HCEC 1CT (cell line): ENCODE measurements around the gene RCBTB1.
A peak's percentile ranks its signal among the peaks of the same experiment; 100 is the strongest.
"Not testable (repeated sequence)": the region's sequence is repeated elsewhere in the genome, so short reads cannot be mapped to it uniquely, and the experiment has no call there.

Source experiments
- DNase-seq: peaks from one replicate; pipeline ENCODE4 v3.0.0-alpha.2; 2017

Gene RCBTB1

GRCh38 chr13:49602615-49603014, 17.3 kb upstream of the RCBTB1 start:
- DNase-seq, result not testable (repeated sequence)

DNA sequence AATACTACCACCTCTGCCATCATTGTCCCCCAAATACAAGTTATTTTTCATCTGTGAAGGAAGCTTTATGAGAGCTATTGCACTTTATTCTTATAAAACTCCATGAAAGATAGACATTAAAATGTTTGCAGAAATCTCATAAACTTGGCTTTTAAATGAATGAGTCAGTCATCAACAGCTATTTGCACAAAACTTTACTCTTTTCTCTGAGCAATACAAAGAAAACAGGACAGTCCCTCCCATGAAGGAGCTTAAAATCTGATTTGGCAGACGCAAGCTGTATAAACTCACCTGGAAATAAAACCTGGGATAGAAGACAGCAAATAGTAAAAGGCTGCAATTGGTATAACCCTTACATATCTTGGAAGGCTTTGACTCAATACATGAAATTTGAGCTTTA, 16.6 kb upstream of the RCBTB1 start:
- DNase-seq, result no peak

- no peak for DNase-seq
These were observed 11.8 kb upstream of the RCBTB1 start for GRCh38 chr13:49597043-49597641.

GRCh38 chr13:49596221-49596620, 10.9 kb upstream of the RCBTB1 start:
- no peak for DNase-seq

DNA sequence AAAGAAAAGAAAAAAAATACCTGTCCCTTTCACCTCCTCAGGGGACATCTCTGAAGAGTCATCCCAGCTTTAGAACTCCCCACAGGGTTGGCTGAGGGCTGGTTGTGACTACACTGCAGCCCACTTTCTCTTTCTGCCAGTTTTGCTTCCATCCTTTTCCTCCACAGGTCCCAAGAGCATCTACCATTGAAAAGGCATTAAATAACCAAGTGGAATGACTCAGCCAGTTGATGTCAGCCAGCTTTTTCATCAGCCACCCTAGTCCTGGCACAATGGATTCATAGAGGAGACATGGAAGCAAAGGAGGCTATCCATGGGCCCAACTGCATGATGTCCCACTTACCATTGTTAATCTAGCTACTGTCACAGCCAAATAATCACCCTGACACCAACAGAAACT, 9.2 kb upstream of the RCBTB1 start:
- DNase-seq, result no peak

DNA sequence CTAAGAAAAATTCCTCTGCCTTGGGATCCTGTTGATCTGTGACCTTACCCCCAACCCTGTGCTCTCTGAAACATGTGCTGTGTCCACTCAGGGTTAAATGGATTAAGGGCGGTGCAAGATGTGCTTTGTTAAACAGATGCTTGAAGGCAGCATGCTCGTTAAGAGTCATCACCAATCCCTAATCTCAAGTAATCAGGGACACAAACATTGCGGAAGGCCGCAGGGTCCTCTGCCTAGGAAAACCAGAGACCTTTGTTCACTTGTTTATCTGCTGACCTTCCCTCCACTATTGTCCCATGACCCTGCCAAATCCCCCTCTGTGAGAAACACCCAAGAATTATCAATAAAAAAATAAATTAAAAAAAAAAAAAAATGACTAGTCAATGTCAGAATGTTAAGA, 8.5 kb upstream of the RCBTB1 start:
- DNase-seq, result not testable (repeated sequence)

- not testable (repeated sequence) for DNase-seq
These were observed 5.4 kb upstream of the RCBTB1 start for GRCh38 chr13:49590714-49591113.

DNA sequence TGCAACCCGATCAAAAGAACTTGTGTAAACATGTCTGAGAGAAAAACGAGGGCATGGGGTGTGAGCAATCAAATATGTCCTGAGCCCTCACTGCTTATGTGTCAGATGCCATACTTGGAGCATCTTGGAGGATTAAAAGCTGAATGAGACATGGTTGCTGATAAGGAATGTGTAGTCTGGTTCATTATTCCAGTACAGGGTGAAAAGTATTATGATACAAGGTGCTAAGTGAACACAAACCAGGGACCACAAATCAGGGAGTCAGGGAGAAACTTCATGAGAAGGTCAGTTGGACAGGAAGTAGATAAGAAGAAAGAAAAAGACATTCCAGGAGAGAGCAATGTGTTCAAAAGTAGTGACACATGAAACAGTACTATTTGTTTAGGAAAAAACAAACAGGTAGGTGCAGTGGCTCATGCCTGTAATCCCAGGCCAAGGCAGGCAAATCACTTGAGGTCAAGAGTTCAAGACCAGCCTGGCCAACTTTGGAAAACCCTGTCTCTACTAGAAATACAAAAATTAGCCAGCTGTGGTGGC, 2.0 kb upstream of the RCBTB1 start:
- DNase-seq, result peak; percentile 24

DNA sequence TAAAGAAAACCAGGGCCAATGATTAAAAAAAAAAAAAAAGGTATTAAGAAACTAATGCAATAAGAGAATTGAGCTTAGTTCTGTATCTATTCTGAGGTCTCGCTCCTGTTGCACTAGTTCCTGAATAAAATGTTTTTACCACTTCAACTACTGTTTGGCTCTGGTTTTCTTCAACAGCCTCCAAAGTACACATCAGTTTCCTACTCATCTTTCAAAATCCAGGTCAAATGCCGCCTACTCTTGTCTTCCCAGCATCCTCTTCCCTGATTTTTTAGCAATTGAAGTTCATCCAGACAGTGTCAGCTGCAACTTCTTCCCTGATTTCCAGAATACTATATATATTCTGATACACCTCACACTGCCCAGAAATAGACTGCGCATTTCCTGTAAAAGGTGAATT, 1.4 kb upstream of the RCBTB1 start:
- no peak for DNase-seq

GRCh38 chr13:49584771-49585182, 581 bp downstream of the RCBTB1 start:
- peak; percentile 9 for DNase-seq

GRCh38 chr13:49580980-49581680, 4.2 kb downstream of the RCBTB1 start:
- no peak for DNase-seq

DNA sequence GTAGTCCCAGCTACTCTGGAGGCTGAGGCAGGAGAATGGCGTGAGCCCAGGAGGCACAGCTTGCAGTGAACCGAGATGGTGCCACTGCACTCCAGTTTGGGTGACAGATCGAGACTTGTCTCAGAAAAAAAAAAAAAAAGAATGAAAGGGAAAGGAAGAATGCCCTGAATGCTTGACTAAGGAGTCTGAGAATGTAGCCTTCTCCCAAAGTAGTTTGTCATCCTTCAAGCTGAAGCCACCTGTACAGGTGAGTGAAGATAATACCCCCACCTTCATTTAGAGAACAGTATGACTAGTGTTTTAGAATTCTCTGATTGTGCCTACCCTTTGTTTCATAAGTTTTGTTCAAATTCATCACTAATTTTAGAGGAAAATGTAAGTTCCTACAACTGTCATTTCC, 5.9 kb downstream of the RCBTB1 start:
- DNase-seq, result no peak

DNA sequence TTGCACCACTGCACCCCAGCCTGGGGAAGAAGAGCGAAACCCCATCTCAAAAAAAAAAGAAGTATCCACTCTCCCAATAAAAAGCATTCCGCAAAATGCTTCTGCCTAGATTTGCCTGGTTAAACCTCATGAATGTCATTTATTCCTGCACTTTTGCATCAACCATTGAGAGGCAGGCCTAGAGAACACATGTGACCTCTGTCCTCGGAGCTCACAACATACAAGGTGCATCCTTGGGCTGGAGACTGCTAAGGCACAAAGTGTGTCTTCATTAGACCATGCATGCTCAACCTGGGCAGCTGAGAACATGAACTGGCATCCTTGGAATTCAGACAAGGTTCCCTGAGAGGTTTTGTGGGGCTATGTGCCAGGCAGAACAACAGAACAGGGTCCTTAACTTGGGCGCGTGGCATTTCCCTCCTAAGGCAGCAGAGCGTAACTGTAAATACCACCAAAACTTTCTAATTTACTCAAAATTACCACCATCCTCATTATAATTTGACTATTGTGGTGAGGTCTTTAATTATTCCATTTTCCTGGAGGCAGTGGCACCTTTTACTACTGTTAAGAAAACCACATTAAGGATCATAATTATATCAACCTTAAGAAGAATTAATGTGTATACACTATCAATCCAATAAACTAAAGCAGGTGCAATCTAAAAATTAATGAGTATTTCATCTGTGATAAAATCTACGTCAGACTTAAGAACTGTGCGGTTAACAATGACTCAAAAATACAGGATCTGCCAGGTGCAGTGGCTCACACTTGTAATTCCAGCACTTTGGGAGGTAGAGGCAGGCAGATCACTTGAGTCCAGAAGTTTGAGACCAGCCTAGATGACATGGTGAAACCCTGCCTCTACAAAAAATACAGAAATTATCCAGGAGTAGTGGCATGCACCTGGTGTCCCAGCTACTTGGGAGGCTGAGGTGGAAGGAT, 13.8 kb downstream of the RCBTB1 start:
- DNase-seq, result no peak

- DNase-seq, result no peak
These were observed 15.2 kb downstream of the RCBTB1 start for GRCh38 chr13:49569993-49570689.

- DNase-seq, result no peak
These were observed 17.9 kb downstream of the RCBTB1 start for GRCh38 chr13:49567491-49567890.

GRCh38 chr13:49566461-49566860, 18.9 kb downstream of the RCBTB1 start:
- no peak for DNase-seq

- not testable (repeated sequence) for DNase-seq
These were observed 19.9 kb downstream of the RCBTB1 start for GRCh38 chr13:49565461-49565860.

- peak; percentile 18 for DNase-seq
These were observed 21.8 kb downstream of the RCBTB1 start for GRCh38 chr13:49563516-49563915.

- DNase-seq, result no peak
These were observed 24.3 kb downstream of the RCBTB1 start for GRCh38 chr13:49561062-49561410.

DNA sequence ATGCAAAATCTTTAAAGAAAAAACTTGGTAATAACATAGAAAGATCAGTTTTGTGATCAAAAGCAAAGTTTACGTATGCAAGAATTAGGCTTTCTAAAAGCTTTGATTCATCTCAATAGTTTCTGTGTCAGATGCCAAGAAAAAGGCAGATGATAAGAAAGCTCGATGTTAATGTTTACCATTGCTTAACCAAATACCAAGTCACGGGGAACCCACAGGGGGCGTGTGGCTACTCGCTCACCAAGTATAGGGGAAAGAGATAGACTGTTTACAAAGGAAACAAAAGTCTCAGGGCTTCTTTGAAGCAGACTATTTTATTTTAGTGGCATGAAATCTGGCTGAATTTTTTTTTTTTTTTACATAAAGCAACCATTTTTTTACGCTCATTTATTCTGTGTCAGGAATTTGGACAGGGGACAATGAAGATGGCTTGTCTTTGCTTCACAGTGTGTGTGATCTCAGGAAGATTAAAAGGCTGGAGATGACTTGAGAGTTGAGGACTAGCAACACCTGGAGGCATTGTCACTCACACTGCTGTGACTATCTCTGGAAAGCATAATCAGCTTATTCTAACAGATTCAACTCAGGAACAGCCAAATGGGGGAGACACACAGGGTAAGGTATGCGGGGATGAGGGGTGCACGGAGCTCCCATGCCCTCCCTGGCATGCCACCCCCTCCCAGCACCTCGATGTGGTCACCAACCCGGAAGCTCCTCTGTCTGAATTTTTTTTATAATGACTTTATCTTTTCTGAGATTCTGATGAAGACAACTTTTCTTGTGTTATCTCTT, 24.9 kb downstream of the RCBTB1 start:
- DNase-seq, result peak; percentile 45

GRCh38 chr13:49559006-49559405, 26.4 kb downstream of the RCBTB1 start:
- DNase-seq, result no peak

DNA sequence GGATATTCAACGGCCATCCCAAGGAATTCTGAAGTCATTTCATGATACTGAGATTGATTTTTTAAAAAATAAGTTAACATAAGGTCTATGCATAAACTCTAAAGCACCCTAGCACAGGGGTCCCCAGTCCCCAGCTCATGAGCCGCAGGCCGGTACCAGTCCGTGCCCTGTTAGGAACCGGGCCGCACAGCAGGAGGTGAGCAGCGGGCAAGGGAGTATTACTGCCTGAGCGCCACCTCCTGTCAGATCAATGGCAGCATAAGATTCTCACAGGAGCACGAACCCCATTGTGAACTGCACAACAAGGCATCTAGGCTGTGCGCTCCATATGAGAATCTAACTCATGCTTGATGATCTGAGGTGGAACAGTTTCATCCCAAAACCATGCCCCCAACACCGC, 31.0 kb downstream of the RCBTB1 start:
- DNase-seq, result no peak
